HCT116 (cell line): ENCODE data around the gene POC1A. TPM values are rescaled to one million over a fixed set of nuclear protein-coding genes. Genes with fewer than 3 reads are reported as not detected.

Source experiments
- ATAC-seq: fragments of 200-7000 bp; cut with Tn5 transposase; 2 replicates; pipeline ENCODE4 v1.9.1; 2020; ENCODE audit warnings: mild to moderate bottlenecking, moderate library complexity
- BruUV-seq: library from RNA; stranded (reverse); fragments of 400-500 nt; replicated peaks from 2 replicates; lab custom pipeline; 2021; lab: Mats Ljungman, UMichigan
- CTCF ChIA-PET: fragments of 300-600 bp; sonication (Branson Sonifier 250); formaldehyde crosslinking; loops from one replicate; lab custom pipeline; 2021; ENCODE audit warnings: antibody characterized with exemption; lab: Charles Lee
- POLR2A ChIA-PET: fragments of 300-600, 350-600 bp; sonication (Branson Sonifier 250); formaldehyde crosslinking; loops from one replicate; lab custom pipeline; 2021; ENCODE audit warnings: antibody characterized with exemption; lab: Charles Lee
- RAD21 ChIA-PET, 2 experiments: fragments of 300-600 bp; sonication (Branson Sonifier 250); formaldehyde crosslinking; loops; one replicate each; lab custom pipeline; 2023; ENCODE audit warnings: low total read pairs in 2 of 2; ENCODE audit not compliant: uncharacterized antibody in 2 of 2, unreplicated experiment in 2 of 2, low non-redundant PET in 1 of 2; lab: Charles Lee
- DNase-seq: peaks from one replicate; pipeline ENCODE4 v3.0.0-alpha.2; 2010; ENCODE audit warnings: low read depth, low spot score
- H2AFZ ChIP-seq: fragments of 200-600 bp; shearing (Covaris generic), sonication (generic); 2 replicates; pipeline ENCODE4 v1.6.1; 2017; ENCODE audit warnings: low read depth, mixed run types, mixed read lengths, antibody characterized with exemption, low read length; ENCODE audit not compliant: poor library complexity, severe bottlenecking
- H3K27ac ChIP-seq: 2 replicates; pipeline ENCODE4 v1.5.1; 2012; ENCODE audit warnings: low read depth, low read length
- H3K27me3 ChIP-seq: fragments of 200-600 bp; sonication (generic); 2 replicates; pipeline ENCODE4 v1.6.1; 2016; ENCODE audit warnings: mixed run types, low read length, mixed read lengths; ENCODE audit not compliant: insufficient read depth
- H3K36me3 ChIP-seq, 2 experiments: fragments of 200-500 bp in 1 of 2; fragments of 200-600 bp in 1 of 2; sonication (Bioruptor generic) in 1 of 2; sonication (generic) in 1 of 2; 2 replicates each; pipeline versions ENCODE4 v1.5.1 to v1.6.1; 2014 to 2016; ENCODE audit warnings: low read length in 2 of 2, inconsistent platforms in 1 of 2, mixed read lengths in 1 of 2, mixed run types in 1 of 2; ENCODE audit not compliant: insufficient read depth in 2 of 2, control insufficient read depth in 1 of 2
- H3K4me1 ChIP-seq, 2 experiments: fragments of 200-600 bp in 1 of 2; sonication (generic) in 1 of 2; 2 replicates each; pipeline versions ENCODE4 v1.5.1 to v1.6.1; 2012 to 2017; ENCODE audit warnings: low read length in 2 of 2, inconsistent platforms in 1 of 2, mild to moderate bottlenecking in 1 of 2, mixed read lengths in 1 of 2, mixed run types in 1 of 2, moderate library complexity in 1 of 2; ENCODE audit not compliant: insufficient read depth in 2 of 2, control insufficient read depth in 1 of 2
- H3K4me2 ChIP-seq: fragments of 200-600 bp; sonication (generic); 2 replicates; pipeline ENCODE4 v1.6.1; 2017; ENCODE audit warnings: mixed run types, low read length, mixed read lengths
- H3K4me3 ChIP-seq, 2 experiments: fragments of 200-600 bp in 1 of 2; sonication (generic) in 1 of 2; replicated peaks in 1 of 2; 2 replicates each; pipeline ENCODE4 v1.5.1; 2011 to 2016; ENCODE audit warnings: low read length in 2 of 2, control low read depth in 1 of 2, low read depth in 1 of 2, mild to moderate bottlenecking in 1 of 2, mixed read lengths in 1 of 2, mixed run types in 1 of 2
- H3K79me2 ChIP-seq: fragments of 200-600 bp; sonication (generic); 2 replicates; pipeline ENCODE4 v1.6.1; 2017; ENCODE audit warnings: mild to moderate bottlenecking, mixed run types, low read length, moderate library complexity, mixed read lengths; ENCODE audit not compliant: insufficient read depth
- H3K9ac ChIP-seq: fragments of 200-600 bp; sonication (generic); 2 replicates; pipeline ENCODE4 v1.6.1; 2016; ENCODE audit warnings: low read length, mixed read lengths
- H3K9me2 ChIP-seq: fragments of 200-600 bp; sonication (generic), shearing (Covaris generic); 2 replicates; pipeline ENCODE4 v1.6.1; 2017; ENCODE audit warnings: mixed run types, mild to moderate bottlenecking, moderate library complexity; ENCODE audit not compliant: insufficient read depth
- H3K9me3 ChIP-seq, 2 experiments: fragments of 200-500 bp in 1 of 2; fragments of 200-600 bp in 1 of 2; sonication (Bioruptor generic) in 1 of 2; sonication (generic) in 1 of 2; 2 replicates each; pipeline ENCODE4 v1.6.1; 2014 to 2017; ENCODE audit warnings: low read length in 2 of 2, mixed read lengths in 2 of 2, inconsistent platforms in 1 of 2, low read depth in 1 of 2, mild to moderate bottlenecking in 1 of 2, mixed run types in 1 of 2, moderate library complexity in 1 of 2; ENCODE audit not compliant: control insufficient read depth in 1 of 2, insufficient read depth in 1 of 2
- H4K20me1 ChIP-seq: fragments of 200-600 bp; sonication (generic), shearing (Covaris generic); 2 replicates; pipeline ENCODE4 v1.6.1; 2017; ENCODE audit warnings: mixed run types, mild to moderate bottlenecking, moderate library complexity; ENCODE audit not compliant: insufficient read depth
- CTCF ChIP-seq, 3 experiments: fragments of 200-600 bp in 1 of 3; sonication (generic) in 1 of 3; IDR thresholded peaks in 2 of 3; conservative IDR thresholded peaks in 1 of 3; 2 replicates each; pipeline ENCODE4 v1.5.1; 2012 to 2017; ENCODE audit warnings: low read depth in 2 of 3, low read length in 2 of 3, antibody characterized with exemption in 1 of 3, borderline replicate concordance in 1 of 3, control low read depth in 1 of 3, mild to moderate bottlenecking in 1 of 3, mixed read lengths in 1 of 3, mixed run types in 1 of 3, moderate library complexity in 1 of 3; ENCODE audit not compliant: insufficient read depth in 1 of 3
- ELF1 ChIP-seq: IDR thresholded peaks from 2 replicates; pipeline ENCODE4 v1.6.1; 2012; ENCODE audit warnings: low read depth, borderline replicate concordance
- EZH2 ChIP-seq: fragments of 200-600 bp; sonication (generic); IDR thresholded peaks from 2 replicates; pipeline ENCODE4 v1.6.1; 2017; ENCODE audit warnings: antibody characterized with exemption, mixed run types
- EZH2phosphoT487 ChIP-seq: fragments of 200-600 bp; IDR thresholded peaks from 2 replicates; pipeline ENCODE4 v1.6.1; 2018; ENCODE audit warnings: antibody characterized with exemption, borderline replicate concordance
- MAX ChIP-seq: IDR thresholded peaks from 2 replicates; pipeline ENCODE4 v1.6.1; 2012
- POLR2A ChIP-seq: IDR thresholded peaks from 2 replicates; pipeline ENCODE4 v1.7.0; 2011; ENCODE audit warnings: borderline replicate concordance; ENCODE audit not compliant: insufficient read depth, insufficient read length; ENCODE audit errors: extremely low read depth
- POLR2AphosphoS5 ChIP-seq: IDR thresholded peaks from 2 replicates; pipeline ENCODE4 v1.6.1; 2011; ENCODE audit warnings: mild to moderate bottlenecking, low read depth, low read length, moderate library complexity
- RAD21 ChIP-seq: IDR thresholded peaks from 2 replicates; pipeline ENCODE4 v1.6.1; 2012; ENCODE audit warnings: low read depth, mild to moderate bottlenecking
- YY1 ChIP-seq: IDR thresholded peaks from 2 replicates; pipeline ENCODE4 v1.6.1; 2011; ENCODE audit warnings: low read length, low read depth, moderate library complexity, mild to moderate bottlenecking; ENCODE audit not compliant: insufficient replicate concordance; ENCODE audit errors: extremely low read depth
- ZNF274 ChIP-seq: fragments of 200-500 bp; sonication (Bioruptor generic); IDR thresholded peaks from 2 replicates; pipeline ENCODE4 v1.6.1; 2014; ENCODE audit warnings: mild to moderate bottlenecking, low read depth, low read length, inconsistent platforms
- intact Hi-C: fragments of 100-400 bp; cut with micrococcal nuclease; formaldehyde crosslinking; loops from 2 replicates; pipeline ENCODE4 v1.10.0; 2022
- total RNA-seq: library from RNA; stranded (reverse); gene quantifications from one replicate; pipeline ENCODE4 v1.2.1, GENCODE V29; 2021; ENCODE audit not compliant: unreplicated experiment

The POC1A gene
- total RNA-seq, 1 experiment from 2014 or later: 34.0 TPM

DNA sequence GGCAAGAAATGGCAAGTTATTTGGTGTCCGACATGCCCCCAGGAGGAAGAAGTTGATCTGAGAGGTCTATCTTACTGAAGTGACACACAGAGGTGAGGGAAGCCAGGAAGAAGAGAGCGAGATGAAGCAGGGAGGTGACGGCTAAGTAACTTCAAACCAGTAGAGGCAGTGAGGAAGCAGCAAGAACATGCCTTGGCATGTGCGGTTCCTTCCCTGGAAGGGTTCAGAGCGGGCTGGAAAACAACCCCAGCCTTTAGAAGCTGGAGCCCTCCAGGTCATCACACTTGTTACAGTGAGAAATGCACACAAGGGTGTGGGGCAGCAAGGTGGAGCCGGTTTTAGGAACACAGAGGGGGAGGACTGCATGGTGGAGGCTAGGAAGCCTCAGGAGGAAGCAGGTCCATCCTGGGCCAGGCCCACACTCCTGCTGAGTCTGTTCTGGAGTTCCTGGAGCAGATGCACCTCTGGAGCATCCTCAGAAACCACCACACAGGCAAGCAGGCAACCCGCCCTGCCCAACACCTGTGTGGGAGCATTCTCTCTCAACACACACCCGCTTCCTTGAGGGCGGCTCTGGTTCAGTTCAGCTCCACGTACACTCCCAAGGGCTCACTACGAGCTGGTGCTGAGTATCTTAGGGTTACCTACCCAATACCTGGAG lies 47.1 kb downstream of the POC1A start (continued):
- TF ChIP-seq YY1: no peak
- TF ChIP-seq EZH2phosphoT487: no peak
- TF ChIP-seq ELF1: no peak
- no peak for TF ChIP-seq POLR2A
- no peak for TF ChIP-seq ZNF274
- TF ChIP-seq RAD21: no peak

GRCh38 chr3:52104684-52105640 lies 49.3 kb downstream of the POC1A start:
- TF ChIP-seq CTCF (IDR thresholded peaks at IDR 0.05 in 2 of 3, conservative IDR thresholded peaks at IDR 0.05 in 1 of 3; ENCODE audit: borderline replicate concordance in 1 of 3, insufficient read depth in 1 of 3, low read depth in 2 of 3, low read length in 2 of 3): no peak
- TF ChIP-seq POLR2AphosphoS5: no peak
- no peak for TF ChIP-seq EZH2
- TF ChIP-seq MAX: no peak
- TF ChIP-seq, all 23 proteins: peak for 0
- no peaks in the 10 kb centered on the region for H3K9me2 ChIP-seq
- H3K4me3 ChIP-seq: no peak overlapping the region
- no peaks in the 10 kb centered on the region for H3K4me1 ChIP-seq
- H3K36me3 ChIP-seq: peaks cover 0 to 6% of the 10 kb centered on the region in 2 experiments; a peak in 1 of 4 replicates
- no TSS peak for BruUV-seq
- intact Hi-C loops: no loop called here
- no peak overlapping the region for H3K27ac ChIP-seq
- H3K4me2 ChIP-seq: no peak overlapping the region
- no peak for DNase-seq
- POLR2A ChIA-PET: no interaction called here
- CTCF ChIA-PET: no interaction called here
- H3K79me2 ChIP-seq: no peaks in the 10 kb centered on the region
- H4K20me1 ChIP-seq: no peaks in the 10 kb centered on the region
- H3K9me3 ChIP-seq: peaks cover 0 to 3% of the 10 kb centered on the region in 2 experiments; a peak in 1 of 4 replicates
- RAD21 ChIA-PET: no interaction called here
- H3K27me3 ChIP-seq: no peaks in the 10 kb centered on the region
- no peak overlapping the region for H2AFZ ChIP-seq
- no peak overlapping the region for H3K9ac ChIP-seq
- no peak for ATAC-seq
